Measurements from ENCODE around the gene APBB1. TPM values are rescaled to one million over a fixed set of nuclear protein-coding genes. Genes with fewer than 3 reads are reported as not detected.
A peak's percentile ranks its signal among the peaks of the same experiment; 100 is the strongest.

Gene APBB1
- total RNA-seq (2021): 34.8 and 37.0 TPM in 2 replicates
- long read RNA-seq, transcript APBB1-204 (8 exons, 1,458 nt): minor isoform, 5 of 296 reads
- long read RNA-seq, transcript APBB1-201 (14 exons, 2,636 nt): major isoform, 241 of 296 reads
- long read RNA-seq, partial matches to known transcripts: 12 of 296 reads
- long read RNA-seq, other reads (novel, unspliced or antisense): 31 of 296 reads

GRCh38 chr11:6419009-6419631 lies at the start of gene APBB1:
Gene APBB1 (minus strand): TSS chr11:6419094. CDS start chr11:6411347, 7,747 bp downstream.
- H2BK20ac ChIP-seq (ENCODE audit: low read depth, low read length, poor library complexity, severe bottlenecking): no peak within 1 kb of the TSS
- H3K79me1 ChIP-seq (ENCODE audit: insufficient read depth, low read depth, low read length, poor library complexity, severe bottlenecking): no peaks in the 10 kb centered on the region
- no peak within 1 kb of the TSS for H2BK120ac ChIP-seq (ENCODE audit: low read depth, low read length, poor library complexity, severe bottlenecking)
- H4K5ac ChIP-seq (ENCODE audit: insufficient read length, low read depth, low read length): no peak within 1 kb of the TSS
- no peak within 1 kb of the TSS for H3K18ac ChIP-seq (ENCODE audit: insufficient read length, low read depth, low read length)
- no peak within 1 kb of the TSS for H3K14ac ChIP-seq (ENCODE audit: insufficient read depth, low read length)
- H3K27ac ChIP-seq (ENCODE audit: insufficient read length, low read depth, low read length): no peak within 1 kb of the TSS
- H2BK5ac ChIP-seq (ENCODE audit: insufficient read length, low read length): no peak within 1 kb of the TSS
- WGBS (ENCODE audit: extremely low coverage, insufficient read length, low lambda C conversion rate): no CpG with 5 or more reads among the region's 75 CpGs
- TF ChIP-seq CTCF (conservative IDR thresholded peaks at IDR 0.05): no peak
- H3K4me2 ChIP-seq (ENCODE audit: insufficient read depth, insufficient read length, low read length): peak within 1 kb of the TSS; percentile 47
- no peak within 1 kb of the TSS for H4K8ac ChIP-seq (replicated peaks; ENCODE audit: insufficient read length, low read depth, low read length)
- H3K27me3 ChIP-seq (ENCODE audit: insufficient read depth, low read length): peaks cover 5% of the 10 kb centered on the region; the same call in 1 of the 2 replicates
- no peak within 1 kb of the TSS for H2AFZ ChIP-seq (ENCODE audit: low read length)
- Mint-ChIP-seq H3K9me3 (no peaks in the 10 kb centered on the region), H3K27me3 (ENCODE audit: low read depth) (peaks cover 39% of the 10 kb centered on the region), H3K4me1 (peaks cover 3 to 4% of the 10 kb centered on the region in 2 experiments), H3K27ac (no peak within 1 kb of the TSS), H3K4me3 (peak within 1 kb of the TSS in 1 of 2 experiments; percentile 77; a peak in 4 of 5 replicates), H3K36me3 (ENCODE audit: insufficient read depth in 1 of 3, low read depth in 3 of 3) (no peaks in the 10 kb centered on the region)
- H2BK15ac ChIP-seq (ENCODE audit: low read depth, low read length): no peak within 1 kb of the TSS
- no peak within 1 kb of the TSS for H3T11ph ChIP-seq (ENCODE audit: low read length)
- H3K23ac ChIP-seq (ENCODE audit: insufficient read length, low read depth, low read length): no peak within 1 kb of the TSS
- 0 out of 2 replicates have a peak, but pooled peaks cover 3% of the 10 kb centered on the region for H3K4me1 ChIP-seq (ENCODE audit: insufficient read depth, low read length)
- no peaks in the 10 kb centered on the region for H3K9me3 ChIP-seq (ENCODE audit: control insufficient read depth, low read depth, low read length)
- H3K4ac ChIP-seq (ENCODE audit: low read depth, low read length): no peak within 1 kb of the TSS
- H4K20me1 ChIP-seq (ENCODE audit: control insufficient read depth, insufficient read depth, insufficient read length): no peaks in the 10 kb centered on the region
- no peak within 1 kb of the TSS for H3K56ac ChIP-seq (ENCODE audit: insufficient read length, low read depth, low read length)
- peaks cover 6% of the 10 kb centered on the region for H3K23me2 ChIP-seq (ENCODE audit: insufficient read length, low read depth, low read length, poor library complexity, severe bottlenecking)
- H2AK5ac ChIP-seq (ENCODE audit: insufficient read length, low read length): no peak within 1 kb of the TSS
- no peak within 1 kb of the TSS for H2BK12ac ChIP-seq (ENCODE audit: insufficient read length, low read depth, low read length)
- no peak within 1 kb of the TSS for H3K9ac ChIP-seq (ENCODE audit: extremely low read depth, insufficient read length, low read length)
- DNase-seq: peak; percentile 66
- no peaks in the 10 kb centered on the region for H3K79me2 ChIP-seq (ENCODE audit: insufficient read depth, low read length)
- H4K91ac ChIP-seq (ENCODE audit: insufficient read length, low read depth, low read length): no peak within 1 kb of the TSS

Data from H9 (cell line).